A549 (cell line): ENCODE measurements around the gene HDC. TPM values are rescaled to one million over a fixed set of nuclear protein-coding genes. Genes with fewer than 3 reads are reported as not detected.

Source experiments
- ATAC-seq, 2 experiments: fragments of 200-7000 bp in 1 of 2; fragments of >200 bp in 1 of 2; cut with Nextera tagmentation in 1 of 2; cut with Tn5 transposase in 1 of 2; 3 replicates each; pipeline versions ENCODE4 v1.8.0 to v1.9.1; 2018 to 2020; ENCODE audit warnings: mild to moderate bottlenecking in 1 of 2, moderate library complexity in 1 of 2
- CTCF ChIA-PET: fragments of 300-600 bp; sonication (Branson Sonifier 250); formaldehyde crosslinking; extraction: SDS; loops from one replicate; lab custom pipeline; 2021; ENCODE audit warnings: antibody characterized with exemption, inconsistent platforms; lab: Yijun Ruan, JAX
- POLR2A ChIA-PET: fragments of 350-600 bp; formaldehyde crosslinking; extraction: SDS; loops from one replicate; lab custom pipeline; 2021; ENCODE audit warnings: antibody characterized with exemption, inconsistent platforms; lab: Yijun Ruan, JAX
- DNase-seq, 2 experiments: peaks; one replicate each; pipeline versions ENCODE4 v3.0.0 to v3.0.0-alpha.2; 2011 to 2016; ENCODE audit warnings: low read depth in 1 of 2, low spot score in 1 of 2
- FAIRE-seq: peaks from 2 replicates; lab custom pipeline; 2011; peaks lifted over from hg19 to GRCh38; lab: Jason Lieb, UNC
- H3K27ac ChIP-seq, 2 experiments: fragments of >200 bp; sonication (Bioruptor Twin); formaldehyde crosslinking; 3 replicates each; pipeline ENCODE4 v1.5.1; 2016 to 2017
- H3K4me1 ChIP-seq: fragments of >200 bp; sonication (Bioruptor Twin); formaldehyde crosslinking; 3 replicates; pipeline ENCODE4 v1.6.1; 2016
- H3K4me2 ChIP-seq: fragments of >200 bp; sonication (Bioruptor Twin); formaldehyde crosslinking; 3 replicates; pipeline ENCODE4 v1.6.1; 2016
- H3K4me3 ChIP-seq: fragments of >200 bp; sonication (Bioruptor Twin); formaldehyde crosslinking; 3 replicates; pipeline ENCODE4 v1.5.1; 2016
- H3K9me3 ChIP-seq: fragments of >200 bp; sonication (Bioruptor Twin); formaldehyde crosslinking; 3 replicates; pipeline ENCODE4 v1.6.1; 2016
- CBX2 ChIP-seq: fragments of 200-600 bp; sonication (generic); IDR thresholded peaks from 2 replicates; pipeline ENCODE4 v1.6.1; 2016; ENCODE audit warnings: low read depth, mild to moderate bottlenecking, borderline replicate concordance
- CBX8 ChIP-seq: fragments of 200-600 bp; sonication (generic); IDR thresholded peaks from 2 replicates; pipeline ENCODE4 v1.6.1; 2016
- CHD2 ChIP-seq: fragments of 150-350 bp; IDR thresholded peaks from 2 replicates; pipeline ENCODE4 v1.6.1; 2014; ENCODE audit warnings: low read length; ENCODE audit not compliant: partially characterized antibody
- EHF ChIP-seq: fragments of 250-450 bp; sonication (Bioruptor Pico); IDR thresholded peaks from 2 replicates; pipeline ENCODE4 v1.5.0; 2020; ENCODE audit warnings: mild to moderate bottlenecking
- EHMT2 ChIP-seq: fragments of 200-600 bp; sonication (generic); IDR thresholded peaks from 2 replicates; pipeline ENCODE4 v1.6.1; 2016; ENCODE audit warnings: antibody characterized with exemption, low read depth, mild to moderate bottlenecking, moderate library complexity
- EP300 ChIP-seq, 2 experiments: fragments of >200 bp; sonication (Bioruptor Twin); formaldehyde crosslinking; IDR thresholded peaks; 2 replicates in 1 of 2; 3 replicates in 1 of 2; pipeline ENCODE4 v1.6.1; 2016 to 2017
- ESRRA ChIP-seq: fragments of 150-350 bp; IDR thresholded peaks from 2 replicates; pipeline ENCODE4 v1.6.1; 2014; ENCODE audit warnings: mild to moderate bottlenecking, low read length, borderline replicate concordance
- FOSB ChIP-seq: fragments of 250-450 bp; sonication (Bioruptor Pico); IDR thresholded peaks from 2 replicates; pipeline ENCODE4 v1.5.0; 2020; ENCODE audit warnings: mild to moderate bottlenecking, moderate library complexity
- FOSL2 ChIP-seq, 2 experiments: fragments of 450-650 bp in 1 of 2; fragments of >200 bp in 1 of 2; sonication (Bioruptor Twin) in 1 of 2; formaldehyde crosslinking; IDR thresholded peaks; 2 replicates each; pipeline versions ENCODE4 v1.5.0 to v1.6.1; 2016 to 2020; ENCODE audit warnings: mild to moderate bottlenecking in 1 of 2, moderate library complexity in 1 of 2
- HDAC2 ChIP-seq: fragments of 200-600 bp; sonication (generic); IDR thresholded peaks from 2 replicates; pipeline ENCODE4 v1.6.1; 2016
- HOXA7 ChIP-seq: fragments of 250-450 bp; sonication (Bioruptor Pico); IDR thresholded peaks from 2 replicates; pipeline ENCODE4 v1.5.0; 2020; ENCODE audit warnings: mild to moderate bottlenecking, moderate library complexity
- HOXB13 ChIP-seq: fragments of 250-450 bp; sonication (Bioruptor Pico); IDR thresholded peaks from 2 replicates; pipeline ENCODE4 v1.5.0; 2020; ENCODE audit warnings: low read depth, mild to moderate bottlenecking, moderate library complexity
- JUN ChIP-seq, 2 experiments: fragments of >200 bp; sonication (Bioruptor Twin); formaldehyde crosslinking; IDR thresholded peaks; 2 replicates in 1 of 2; 3 replicates in 1 of 2; pipeline ENCODE4 v1.6.1; 2016 to 2017
- JUNB ChIP-seq: fragments of >200 bp; sonication (Bioruptor Twin); formaldehyde crosslinking; IDR thresholded peaks from 2 replicates; pipeline ENCODE4 v1.6.1; 2016
- KDM1A ChIP-seq: fragments of 200-600 bp; sonication (generic); IDR thresholded peaks from 2 replicates; pipeline ENCODE4 v1.6.1; 2016; ENCODE audit warnings: low read depth, mild to moderate bottlenecking
- MAFK ChIP-seq: fragments of 450-650 bp; IDR thresholded peaks from 2 replicates; pipeline ENCODE4 v1.6.1; 2014; ENCODE audit not compliant: partially characterized antibody
- MAZ ChIP-seq: fragments of 150-350 bp; IDR thresholded peaks from 2 replicates; pipeline ENCODE4 v1.6.1; 2014; ENCODE audit warnings: antibody characterized with exemption, low read depth, low read length, borderline replicate concordance
- MYC ChIP-seq: IDR thresholded peaks from 2 replicates; pipeline ENCODE4 v1.6.1; 2012; ENCODE audit warnings: mild to moderate bottlenecking, inconsistent platforms, low read length, improper control_type of control experiment, borderline replicate concordance
- NR3C1 ChIP-seq: fragments of >200 bp; sonication (Bioruptor Twin); formaldehyde crosslinking; IDR thresholded peaks from 3 replicates; pipeline ENCODE4 v1.6.1; 2017
- PHF8 ChIP-seq: fragments of 200-600 bp; sonication (generic); IDR thresholded peaks from 2 replicates; pipeline ENCODE4 v1.6.1; 2016; ENCODE audit warnings: low read depth, mild to moderate bottlenecking, antibody characterized with exemption, moderate library complexity, borderline replicate concordance
- RAD21 ChIP-seq, 2 experiments: fragments of >200 bp in 1 of 2; sonication (Bioruptor Twin) in 1 of 2; formaldehyde crosslinking in 1 of 2; IDR thresholded peaks in 1 of 2; conservative IDR thresholded peaks in 1 of 2; 2 replicates in 1 of 2; 3 replicates in 1 of 2; pipeline ENCODE4 v1.6.1; 2012 to 2018; ENCODE audit warnings: inconsistent platforms in 1 of 2
- RARB ChIP-seq: fragments of 250-450 bp; sonication (Bioruptor Pico); IDR thresholded peaks from 2 replicates; pipeline ENCODE4 v1.8.0; 2021; ENCODE audit warnings: mild to moderate bottlenecking, moderate library complexity
- RCOR1 ChIP-seq: fragments of 150-350 bp; IDR thresholded peaks from 2 replicates; pipeline ENCODE4 v1.6.1; 2014; ENCODE audit warnings: antibody characterized with exemption, low read length, low read depth
- TP53 ChIP-seq: fragments of 250-450 bp; sonication (Bioruptor Pico); IDR thresholded peaks from 2 replicates; pipeline ENCODE4 v1.5.0; 2021; ENCODE audit warnings: mild to moderate bottlenecking, moderate library complexity
- WGBS: methylation state at CpG from one replicate; pipeline ENCODE4 v1.1.6; 2017; ENCODE audit errors: missing lambda C conversion rate; 5-methylcytosine and 5-hydroxymethylcytosine counted together
- polyA plus RNA-seq, 4 experiments: library from polyadenylated mRNA; depleted of rRNA in 3 of 4; stranded (reverse); fragments of >200 nt; fragmentation: RNase III in 1 of 4; extraction: RNeasy Plus Mini Kit Qiagen cat#74134 plus additional on column Dnase treatment in 1 of 4; gene quantifications; 2 replicates in 3 of 4; 3 replicates in 1 of 4; pipeline ENCODE4 v1.2.3, GENCODE V29; 2011 to 2017
- TF ChIP-seq, protein P1 (sequence below): IDR thresholded peaks from 2 replicates; pipeline ENCODE4 v1.6.1; 2012
- TF ChIP-seq, protein P2 (sequence below): fragments of 150-350 bp; IDR thresholded peaks from 2 replicates; pipeline ENCODE4 v1.6.1; 2014; ENCODE audit warnings: low read depth, mild to moderate bottlenecking, low read length
- TF ChIP-seq, protein P3 (sequence below): IDR thresholded peaks from 2 replicates; pipeline ENCODE4 v1.6.1; 2012; ENCODE audit warnings: low read depth, borderline replicate concordance
- TF ChIP-seq, protein P4 (sequence below): IDR thresholded peaks from 2 replicates; pipeline ENCODE4 v1.6.1; 2012
- TF ChIP-seq, protein P5 (sequence below): fragments of >200 bp; sonication (Bioruptor Twin); formaldehyde crosslinking; IDR thresholded peaks from 3 replicates; pipeline ENCODE4 v1.5.1; 2016

Gene HDC
- polyA plus RNA-seq, 2 of the 4 experiments (the other 2 are of a cell fraction) = 0.09 to 0.13 TPM

DNA sequence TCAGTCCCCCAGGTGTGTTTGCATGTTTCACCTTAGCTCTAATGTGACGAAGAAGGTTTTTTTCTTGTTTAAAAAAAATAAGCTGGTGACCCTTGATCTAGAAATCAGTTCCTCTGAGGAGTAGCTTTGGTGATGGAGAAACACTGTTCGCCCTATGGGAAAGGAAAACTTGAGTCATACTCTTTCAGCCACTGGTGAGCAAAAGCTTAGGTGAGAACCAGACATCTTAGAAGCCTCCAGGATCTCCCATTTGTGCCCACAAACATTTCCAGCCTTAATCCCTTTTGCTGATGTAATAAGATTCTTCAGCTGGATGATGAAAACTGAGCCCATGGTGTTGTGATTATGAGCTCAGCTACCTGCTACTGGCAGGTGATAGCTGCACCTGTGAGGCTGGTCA is 45.7 kb downstream of the HDC start:
- H3K4me1 ChIP-seq = no peaks in the 10 kb centered on the region
- CTCF ChIA-PET = interaction anchor here (0.6 to 1.8 kb wide), 5 partner anchors 19 to 544 kb away, joined by 3 to 6 read pairs (median 3); partner anchors contain the start of gene SLC27A2
- WGBS = 90% methylated on average over 2 of the region's 2 CpGs

DNA sequence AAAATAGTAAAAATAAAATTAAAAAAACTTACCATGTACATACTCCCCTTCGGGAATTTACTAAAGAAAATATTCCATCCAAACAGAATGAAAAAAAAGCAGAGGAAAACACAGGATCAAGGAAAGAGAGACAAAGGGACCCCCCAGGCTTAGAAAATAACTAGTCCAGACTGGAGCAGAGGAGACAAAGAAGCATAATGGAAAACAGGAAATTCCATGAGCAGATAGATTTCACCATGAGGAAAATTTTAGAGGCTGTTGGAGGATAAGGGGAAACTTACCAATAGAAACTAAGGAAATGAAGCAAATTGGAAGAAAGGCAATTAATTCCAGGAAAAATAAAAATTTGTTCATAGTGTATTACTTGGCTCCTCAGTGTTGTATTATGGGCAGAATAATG is 46.8 kb downstream of the HDC start:
- TF ChIP-seq MYC = no peak
- TF ChIP-seq PHF8 = no peak
- TF ChIP-seq, protein P1, sequence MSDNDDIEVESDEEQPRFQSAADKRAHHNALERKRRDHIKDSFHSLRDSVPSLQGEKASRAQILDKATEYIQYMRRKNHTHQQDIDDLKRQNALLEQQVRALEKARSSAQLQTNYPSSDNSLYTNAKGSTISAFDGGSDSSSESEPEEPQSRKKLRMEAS = no peak
- no peak for TF ChIP-seq RARB (CRISPR knock-in tag)
- TF ChIP-seq, protein P2, sequence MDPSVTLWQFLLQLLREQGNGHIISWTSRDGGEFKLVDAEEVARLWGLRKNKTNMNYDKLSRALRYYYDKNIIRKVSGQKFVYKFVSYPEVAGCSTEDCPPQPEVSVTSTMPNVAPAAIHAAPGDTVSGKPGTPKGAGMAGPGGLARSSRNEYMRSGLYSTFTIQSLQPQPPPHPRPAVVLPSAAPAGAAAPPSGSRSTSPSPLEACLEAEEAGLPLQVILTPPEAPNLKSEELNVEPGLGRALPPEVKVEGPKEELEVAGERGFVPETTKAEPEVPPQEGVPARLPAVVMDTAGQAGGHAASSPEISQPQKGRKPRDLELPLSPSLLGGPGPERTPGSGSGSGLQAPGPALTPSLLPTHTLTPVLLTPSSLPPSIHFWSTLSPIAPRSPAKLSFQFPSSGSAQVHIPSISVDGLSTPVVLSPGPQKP = no peak
- TF ChIP-seq HDAC2 = no peak
- no peak for TF ChIP-seq EHMT2
- no peak for TF ChIP-seq HOXB13
- no peak for TF ChIP-seq MAZ
- TF ChIP-seq CBX2 = no peak
- no peak for TF ChIP-seq MAFK
- TF ChIP-seq, protein P3, sequence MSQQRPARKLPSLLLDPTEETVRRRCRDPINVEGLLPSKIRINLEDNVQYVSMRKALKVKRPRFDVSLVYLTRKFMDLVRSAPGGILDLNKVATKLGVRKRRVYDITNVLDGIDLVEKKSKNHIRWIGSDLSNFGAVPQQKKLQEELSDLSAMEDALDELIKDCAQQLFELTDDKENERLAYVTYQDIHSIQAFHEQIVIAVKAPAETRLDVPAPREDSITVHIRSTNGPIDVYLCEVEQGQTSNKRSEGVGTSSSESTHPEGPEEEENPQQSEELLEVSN = no peak
- no peak for TF ChIP-seq FOSB
- TF ChIP-seq CHD2 = no peak
- no peak for TF ChIP-seq EP300 (IDR thresholded peaks at IDR 0.05)
- WGBS = 85% methylated on average over 1 of the region's 1 CpG
- POLR2A ChIA-PET = no interaction called here
- peaks cover 2% of the 10 kb centered on the region; the same call in 1 of the 3 replicates for H3K9me3 ChIP-seq
- H3K4me3 ChIP-seq = no peak overlapping the region
- no peak overlapping the region for H3K27ac ChIP-seq
- no peak for ATAC-seq
- H3K4me2 ChIP-seq = no peak overlapping the region
- no peaks in the 10 kb centered on the region for H3K4me1 ChIP-seq
- DNase-seq = no peak
- CTCF ChIA-PET = interaction anchor here (0.7 to 1.2 kb wide), 3 partner anchors 35 to 236 kb away, joined by 3 read pairs; no protein-coding TSS in a partner anchor
- peak; percentile 28 for FAIRE-seq

More for the DNA sequence above, 45.7 kb downstream of the HDC start:
- H3K4me3 ChIP-seq = no peak overlapping the region
- TF ChIP-seq TP53 (CRISPR knock-in tag) (no peak), NR3C1 (no peak), RARB (CRISPR knock-in tag) (no peak), CBX8 (no peak), ESRRA (no peak), HOXA7 (CRISPR knock-in tag) (no peak)
- ATAC-seq (no peak), FAIRE-seq (no peak), DNase-seq (no peak)
- no peak overlapping the region for H3K27ac ChIP-seq
- POLR2A ChIA-PET = no interaction called here
- peaks cover 2% of the 10 kb centered on the region; the same call in 1 of the 3 replicates for H3K9me3 ChIP-seq
- H3K4me2 ChIP-seq = no peak overlapping the region

DNA sequence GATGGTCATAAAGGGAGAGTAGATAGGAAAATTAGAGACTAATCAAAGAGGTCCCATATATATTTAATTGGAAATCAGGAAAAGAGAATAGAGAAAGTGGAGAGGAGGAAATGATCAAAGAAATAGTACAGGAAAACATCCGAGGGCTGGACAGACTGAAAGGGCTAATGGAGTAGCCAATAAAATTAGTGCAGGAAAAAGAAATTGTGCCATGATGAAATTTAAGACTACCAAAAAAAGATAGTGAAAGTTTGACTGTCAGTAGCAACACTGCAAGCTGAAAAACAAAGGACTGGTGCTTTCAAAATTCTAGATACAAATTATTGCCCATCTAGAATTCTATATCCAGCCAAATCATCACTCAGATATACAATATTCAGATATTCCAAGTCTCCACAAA is 47.2 kb downstream of the HDC start:
- no peak for ATAC-seq
- Histone ChIP-seq H3K4me1 (no peaks in the 10 kb centered on the region), H3K27ac (no peak overlapping the region), H3K4me2 (no peak overlapping the region), H3K4me3 (no peak overlapping the region), H3K9me3 (peaks cover 6% of the 10 kb centered on the region; the same call in 1 of the 3 replicates)
- ChIA-PET POLR2A (no interaction called here), CTCF (interaction anchor here (0.6 to 1.0 kb wide), 3 partner anchors 35 to 235 kb away, joined by 3 read pairs; no protein-coding TSS in a partner anchor)
- no peak for FAIRE-seq
- WGBS = 62% methylated on average over 1 of the region's 1 CpG
- DNase-seq = no peak
- TF ChIP-seq FOSL2 (IDR thresholded peaks at IDR 0.05) (no peak), FOSL2 (CRISPR knock-in tag; IDR thresholded peaks at IDR 0.05) (no peak), JUN (IDR thresholded peaks at IDR 0.05) (no peak), JUNB (no peak), KDM1A (no peak), RCOR1 (no peak), EHF (CRISPR knock-in tag) (no peak), MYC (no peak), MAZ (no peak), RAD21 (conservative IDR thresholded peaks at IDR 0.05 in 1 of 2, IDR thresholded peaks at IDR 0.05 in 1 of 2) (no peak)
- TF ChIP-seq, protein P4, sequence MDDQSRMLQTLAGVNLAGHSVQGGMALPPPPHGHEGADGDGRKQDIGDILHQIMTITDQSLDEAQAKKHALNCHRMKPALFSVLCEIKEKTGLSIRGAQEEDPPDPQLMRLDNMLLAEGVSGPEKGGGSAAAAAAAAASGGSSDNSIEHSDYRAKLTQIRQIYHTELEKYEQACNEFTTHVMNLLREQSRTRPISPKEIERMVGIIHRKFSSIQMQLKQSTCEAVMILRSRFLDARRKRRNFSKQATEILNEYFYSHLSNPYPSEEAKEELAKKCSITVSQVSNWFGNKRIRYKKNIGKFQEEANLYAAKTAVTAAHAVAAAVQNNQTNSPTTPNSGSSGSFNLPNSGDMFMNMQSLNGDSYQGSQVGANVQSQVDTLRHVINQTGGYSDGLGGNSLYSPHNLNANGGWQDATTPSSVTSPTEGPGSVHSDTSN = no peak
- TF ChIP-seq, protein P5, sequence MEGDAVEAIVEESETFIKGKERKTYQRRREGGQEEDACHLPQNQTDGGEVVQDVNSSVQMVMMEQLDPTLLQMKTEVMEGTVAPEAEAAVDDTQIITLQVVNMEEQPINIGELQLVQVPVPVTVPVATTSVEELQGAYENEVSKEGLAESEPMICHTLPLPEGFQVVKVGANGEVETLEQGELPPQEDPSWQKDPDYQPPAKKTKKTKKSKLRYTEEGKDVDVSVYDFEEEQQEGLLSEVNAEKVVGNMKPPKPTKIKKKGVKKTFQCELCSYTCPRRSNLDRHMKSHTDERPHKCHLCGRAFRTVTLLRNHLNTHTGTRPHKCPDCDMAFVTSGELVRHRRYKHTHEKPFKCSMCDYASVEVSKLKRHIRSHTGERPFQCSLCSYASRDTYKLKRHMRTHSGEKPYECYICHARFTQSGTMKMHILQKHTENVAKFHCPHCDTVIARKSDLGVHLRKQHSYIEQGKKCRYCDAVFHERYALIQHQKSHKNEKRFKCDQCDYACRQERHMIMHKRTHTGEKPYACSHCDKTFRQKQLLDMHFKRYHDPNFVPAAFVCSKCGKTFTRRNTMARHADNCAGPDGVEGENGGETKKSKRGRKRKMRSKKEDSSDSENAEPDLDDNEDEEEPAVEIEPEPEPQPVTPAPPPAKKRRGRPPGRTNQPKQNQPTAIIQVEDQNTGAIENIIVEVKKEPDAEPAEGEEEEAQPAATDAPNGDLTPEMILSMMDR = no peak
